ENCODE results near the gene CLCN6.

DNA sequence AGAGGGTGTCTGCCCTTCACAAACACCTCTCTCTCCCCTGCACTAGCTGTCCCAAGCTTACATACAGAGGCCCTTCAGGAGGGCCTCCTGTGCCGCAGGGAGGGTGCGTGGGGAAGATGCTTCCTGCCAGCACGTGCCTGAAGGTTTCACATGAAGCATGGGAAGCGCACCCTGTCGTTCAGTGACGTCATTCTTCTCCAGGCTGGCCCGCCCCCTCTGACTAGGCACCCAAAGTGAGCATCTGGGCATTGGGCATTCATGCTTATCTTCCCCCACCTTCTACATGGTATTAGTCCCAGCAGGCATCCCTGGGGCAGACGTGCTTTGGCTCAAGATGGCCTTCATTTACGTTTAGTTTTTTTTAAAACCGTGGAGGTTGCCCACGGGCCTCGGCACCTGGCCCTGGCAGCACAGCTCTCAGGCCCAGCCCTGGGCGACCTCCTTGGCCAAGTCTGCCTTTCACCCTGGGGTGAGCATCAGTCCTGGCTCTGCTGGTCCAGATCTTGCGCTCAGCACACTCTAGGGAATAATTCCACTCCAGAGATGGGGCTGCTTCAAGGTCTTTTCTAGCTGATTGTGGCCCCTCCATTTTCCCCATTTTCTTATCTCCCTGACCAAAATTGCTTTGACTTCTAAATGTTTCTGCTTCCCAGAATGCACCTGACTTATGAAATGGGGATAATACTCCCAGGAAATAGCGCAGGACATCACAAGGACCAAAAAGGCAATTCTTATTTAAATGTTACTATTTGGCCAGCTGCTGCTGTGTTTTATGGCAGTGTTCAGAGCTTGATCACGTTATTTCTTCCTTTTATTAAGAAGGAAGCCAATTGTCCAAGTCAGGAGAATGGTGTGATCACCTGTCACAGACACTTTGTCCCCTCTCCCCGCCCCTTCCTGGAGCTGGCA lies 35.5 kb downstream of the CLCN6 start:
- no peak for TF ChIP-seq POLR2A (IDR thresholded peaks at IDR 0.05; ENCODE audit: low read depth, low read length)
- TF ChIP-seq POLR2AphosphoS5 (IDR thresholded peaks at IDR 0.05; ENCODE audit: low read depth, low read length) = no peak
- no peak for TF ChIP-seq TAF1 (IDR thresholded peaks at IDR 0.05; ENCODE audit: borderline replicate concordance, low read depth, low read length)

Data from GM12892 (cell line).